ENCODE measurements around the gene CACNA2D3. TPM values are rescaled to one million over a fixed set of nuclear protein-coding genes. Genes with fewer than 3 reads are reported as not detected.

CACNA2D3 gene
- total RNA-seq, 2 donors from 2014 or later, result 0.42 to 0.98 TPM

DNA sequence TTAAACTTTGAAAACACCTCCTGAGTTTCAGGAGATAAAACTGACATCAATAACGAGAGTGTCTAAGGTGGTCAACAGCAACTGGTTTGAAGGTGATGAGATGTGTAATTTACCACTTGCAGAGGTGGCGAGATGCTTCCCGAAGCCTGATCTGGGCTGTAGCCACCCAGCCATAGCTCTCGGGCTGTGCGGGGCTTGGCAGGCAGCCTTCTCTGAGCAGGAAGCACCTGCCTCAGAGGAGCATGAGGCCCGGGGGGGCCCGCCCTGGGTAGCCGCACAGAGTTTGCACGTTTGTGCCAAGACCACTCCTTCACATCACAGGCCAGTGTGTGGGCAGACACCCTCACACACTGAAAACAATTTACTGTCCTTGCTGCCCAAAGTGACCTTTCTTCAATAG is 220.3 kb downstream of the CACNA2D3 start:
- H3K4me1 ChIP-seq, result no peaks in the 10 kb centered on the region
- no peak overlapping the region for H3K4me3 ChIP-seq
- no peaks in the 10 kb centered on the region for H3K36me3 ChIP-seq
- H3K9me3 ChIP-seq, result no peaks in the 10 kb centered on the region
- H3K9ac ChIP-seq (ENCODE audit: low read depth in 2 of 2, low read length in 2 of 2), result no peak overlapping the region
- intact Hi-C loops (cut with DNase I), result no loop called here
- TF ChIP-seq, protein P1, sequence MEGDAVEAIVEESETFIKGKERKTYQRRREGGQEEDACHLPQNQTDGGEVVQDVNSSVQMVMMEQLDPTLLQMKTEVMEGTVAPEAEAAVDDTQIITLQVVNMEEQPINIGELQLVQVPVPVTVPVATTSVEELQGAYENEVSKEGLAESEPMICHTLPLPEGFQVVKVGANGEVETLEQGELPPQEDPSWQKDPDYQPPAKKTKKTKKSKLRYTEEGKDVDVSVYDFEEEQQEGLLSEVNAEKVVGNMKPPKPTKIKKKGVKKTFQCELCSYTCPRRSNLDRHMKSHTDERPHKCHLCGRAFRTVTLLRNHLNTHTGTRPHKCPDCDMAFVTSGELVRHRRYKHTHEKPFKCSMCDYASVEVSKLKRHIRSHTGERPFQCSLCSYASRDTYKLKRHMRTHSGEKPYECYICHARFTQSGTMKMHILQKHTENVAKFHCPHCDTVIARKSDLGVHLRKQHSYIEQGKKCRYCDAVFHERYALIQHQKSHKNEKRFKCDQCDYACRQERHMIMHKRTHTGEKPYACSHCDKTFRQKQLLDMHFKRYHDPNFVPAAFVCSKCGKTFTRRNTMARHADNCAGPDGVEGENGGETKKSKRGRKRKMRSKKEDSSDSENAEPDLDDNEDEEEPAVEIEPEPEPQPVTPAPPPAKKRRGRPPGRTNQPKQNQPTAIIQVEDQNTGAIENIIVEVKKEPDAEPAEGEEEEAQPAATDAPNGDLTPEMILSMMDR (IDR thresholded peaks at IDR 0.05), result no peak
- H3K27me3 ChIP-seq, result no peaks in the 10 kb centered on the region
- DNase-seq, result no peak
- no peak overlapping the region for H3K27ac ChIP-seq

DNA sequence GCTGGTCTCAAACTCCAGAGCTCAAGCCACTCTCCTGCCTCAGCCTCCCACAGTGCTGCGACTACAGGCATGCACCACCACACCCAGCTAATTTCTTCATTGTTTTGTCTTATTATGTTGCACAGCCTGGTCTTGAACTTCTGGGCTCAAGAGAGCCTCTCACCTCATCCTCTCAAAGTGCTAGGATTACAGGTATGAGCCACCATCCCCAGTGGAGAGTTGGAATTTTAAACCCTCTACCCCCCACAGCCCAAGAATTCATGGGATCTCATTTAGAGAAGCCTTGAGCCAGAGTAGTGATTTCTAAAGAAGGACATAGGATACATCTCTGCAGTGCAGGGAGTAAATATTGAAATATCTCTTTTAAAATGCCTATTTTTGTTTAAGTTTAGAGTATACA is 221.1 kb downstream of the CACNA2D3 start:
- Histone ChIP-seq H3K9me3 (no peaks in the 10 kb centered on the region), H3K27ac (no peak overlapping the region), H3K9ac (ENCODE audit: low read depth in 2 of 2, low read length in 2 of 2) (no peak overlapping the region), H3K27me3 (no peaks in the 10 kb centered on the region), H3K36me3 (no peaks in the 10 kb centered on the region), H3K4me3 (no peak overlapping the region), H3K4me1 (no peaks in the 10 kb centered on the region)
- DNase-seq, result no peak
- TF ChIP-seq, protein P1 (IDR thresholded peaks at IDR 0.05), result no peak
- intact Hi-C loops (cut with DNase I), result no loop called here

DNA sequence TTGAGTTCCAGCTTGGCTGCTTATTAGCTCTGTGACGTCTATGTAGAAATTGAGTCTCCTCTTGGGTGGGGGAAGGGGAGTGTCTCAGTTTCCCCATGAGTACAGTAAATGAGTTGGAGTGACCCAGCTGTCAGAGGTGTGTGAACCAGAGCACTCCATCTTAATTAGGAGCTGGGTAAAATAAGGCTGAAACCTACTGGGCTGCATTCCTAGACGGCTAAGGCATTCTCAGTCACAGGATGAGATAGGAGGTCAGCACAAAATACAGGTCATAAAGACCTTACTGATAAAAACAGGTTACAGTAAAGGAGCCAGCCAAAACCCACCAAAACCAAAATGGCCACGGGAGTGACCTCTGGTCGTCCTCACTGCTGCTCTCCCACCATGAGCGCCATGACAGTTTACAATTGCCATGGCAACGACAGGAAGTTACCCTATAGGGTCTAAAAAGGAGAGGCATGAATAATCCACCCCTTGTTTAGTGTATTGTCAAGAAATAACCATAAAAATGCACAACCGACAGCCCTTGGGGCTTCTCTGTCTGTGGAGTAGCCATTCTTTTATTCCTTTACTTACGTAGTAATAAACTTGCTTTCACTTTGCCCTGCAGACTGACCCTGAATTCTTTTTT is 222.4 kb downstream of the CACNA2D3 start:
- TF ChIP-seq, protein P1 (IDR thresholded peaks at IDR 0.05), result no peak
- intact Hi-C loops (cut with DNase I), result no loop called here
- Histone ChIP-seq H3K4me3 (no peak overlapping the region), H3K9me3 (no peaks in the 10 kb centered on the region), H3K27ac (no peak overlapping the region), H3K9ac (ENCODE audit: low read depth in 2 of 2, low read length in 2 of 2) (no peak overlapping the region), H3K27me3 (no peaks in the 10 kb centered on the region), H3K4me1 (no peaks in the 10 kb centered on the region), H3K36me3 (no peaks in the 10 kb centered on the region)
- no peak for DNase-seq

DNA sequence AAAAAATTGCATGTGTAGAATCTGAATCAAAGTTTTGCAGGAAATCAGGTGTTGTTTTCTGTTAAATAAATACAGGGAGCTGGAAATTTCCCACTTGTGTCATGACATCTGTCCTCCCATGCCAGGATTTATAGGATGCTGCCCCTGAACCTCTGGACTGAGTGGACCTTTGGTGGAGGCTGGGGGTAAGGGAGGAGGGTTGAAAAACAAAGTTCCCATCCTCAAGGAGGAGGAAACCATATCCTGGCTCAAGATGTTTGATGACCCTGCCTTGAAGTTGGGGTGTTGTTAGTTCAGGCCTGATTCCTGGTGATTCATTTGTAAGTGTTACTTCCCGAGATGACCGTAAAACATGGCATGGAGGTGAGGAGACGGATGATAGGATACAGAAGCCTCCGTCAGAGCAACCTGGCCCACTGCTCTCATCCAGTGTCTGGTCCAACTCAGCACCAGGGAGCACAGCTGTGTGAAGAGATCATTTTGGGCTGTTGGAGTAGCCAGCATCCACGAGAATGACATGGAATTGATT is 223.6 kb downstream of the CACNA2D3 start:
- DNase-seq, result no peak
- no peak overlapping the region for H3K9ac ChIP-seq (ENCODE audit: low read depth in 2 of 2, low read length in 2 of 2)
- intact Hi-C loops (cut with DNase I), result no loop called here
- no peak overlapping the region for H3K4me3 ChIP-seq
- TF ChIP-seq, protein P1 (IDR thresholded peaks at IDR 0.05), result no peak
- H3K27me3 ChIP-seq, result no peaks in the 10 kb centered on the region
- H3K36me3 ChIP-seq, result no peaks in the 10 kb centered on the region
- H3K4me1 ChIP-seq, result no peaks in the 10 kb centered on the region
- no peak overlapping the region for H3K27ac ChIP-seq
- no peaks in the 10 kb centered on the region for H3K9me3 ChIP-seq

DNA sequence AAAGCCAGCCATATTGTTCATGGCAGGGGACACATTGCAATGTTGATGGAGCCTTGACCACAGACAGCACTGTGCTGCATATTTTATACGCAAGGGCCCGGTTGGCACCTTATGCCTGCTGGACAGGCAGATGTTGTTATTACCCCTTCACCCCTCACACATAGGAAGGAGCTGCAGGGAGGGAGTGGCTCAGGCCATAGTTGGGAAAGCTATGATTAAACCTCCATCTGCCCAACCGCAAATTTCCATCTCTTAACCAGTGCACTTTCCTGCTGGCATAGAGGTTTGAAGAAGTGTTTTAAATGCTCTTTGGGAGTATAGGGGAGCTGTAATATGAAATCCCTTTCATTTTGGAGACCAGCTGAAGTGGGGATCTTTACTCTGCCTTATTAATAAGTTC is 224.7 kb downstream of the CACNA2D3 start:
- intact Hi-C loops (cut with DNase I), result no loop called here
- Histone ChIP-seq H3K4me3 (no peak overlapping the region), H3K4me1 (no peaks in the 10 kb centered on the region), H3K36me3 (no peaks in the 10 kb centered on the region), H3K27me3 (no peaks in the 10 kb centered on the region), H3K9me3 (no peaks in the 10 kb centered on the region), H3K9ac (ENCODE audit: low read depth in 2 of 2, low read length in 2 of 2) (no peak overlapping the region), H3K27ac (no peak overlapping the region)
- TF ChIP-seq, protein P1 (IDR thresholded peaks at IDR 0.05), result no peak
- no peak for DNase-seq

All from colonic mucosa (tissue), 4 donors.